SIG-M5 (cell line): ENCODE results near the gene MISP.

Source experiments
- DNase-seq: peaks from one replicate; lab custom pipeline; 2025; lab: John Stamatoyannopoulos, UW

The MISP gene

GRCh38 chr19:808423-808775 lies 57.5 kb downstream of the MISP start:
- no peak for DNase-seq

- DNase-seq = no peak
These were observed 59.4 kb downstream of the MISP start for GRCh38 chr19:810077-810855.

- no peak for DNase-seq
These were observed 60.1 kb downstream of the MISP start for GRCh38 chr19:810883-811489.

GRCh38 chr19:811506-812048 lies 60.7 kb downstream of the MISP start:
- DNase-seq = no peak

- no peak for DNase-seq
These were observed 61.3 kb downstream of the MISP start for GRCh38 chr19:812049-812746.

- no peak for DNase-seq
These were observed 61.9 kb downstream of the MISP start for GRCh38 chr19:812747-813218.

- DNase-seq = no peak
These were observed 62.6 kb downstream of the MISP start for GRCh38 chr19:813219-814151.
